H1 (cell line): ENCODE data around the gene OR4E1. TPM values are rescaled to one million over a fixed set of nuclear protein-coding genes. Genes with fewer than 3 reads are reported as not detected.

Experiments used
- CTCF ChIA-PET: fragments of 300-600 bp; sonication (Branson Sonifier 250); formaldehyde crosslinking; loops from one replicate; lab custom pipeline; 2021; ENCODE audit not compliant: partially characterized antibody; lab: Charles Lee
- POLR2A ChIA-PET: fragments of 300-600 bp; sonication (Branson Sonifier 250); formaldehyde crosslinking; loops from one replicate; lab custom pipeline; 2021; ENCODE audit warnings: inconsistent platforms; ENCODE audit not compliant: partially characterized antibody; lab: Charles Lee
- DNase-seq, 2 experiments: peaks; one replicate each; pipeline versions ENCODE4 v3.0.0 to v3.0.0-alpha.2; 2010 to 2022; ENCODE audit warnings: low spot score in 2 of 2, low read depth in 1 of 2, mixed read lengths in 1 of 2
- FAIRE-seq: peaks from 2 replicates; lab custom pipeline; 2011; peaks lifted over from hg19 to GRCh38; lab: Jason Lieb, UNC
- H2AFZ ChIP-seq: 2 replicates; pipeline ENCODE4 v1.8.1; 2012; ENCODE audit warnings: low read length, inconsistent platforms
- H2AK5ac ChIP-seq: 2 replicates; pipeline ENCODE4 v1.6.1; 2013; ENCODE audit warnings: low read depth, low read length
- H2BK120ac ChIP-seq: replicated peaks from 2 replicates; pipeline ENCODE3; 2013; ENCODE audit warnings: low read depth, low read length, inconsistent platforms
- H2BK12ac ChIP-seq: 2 replicates; pipeline ENCODE4 v1.6.1; 2013; ENCODE audit warnings: low read depth, low read length
- H2BK15ac ChIP-seq: 2 replicates; pipeline ENCODE4 v1.6.1; 2013; ENCODE audit warnings: low read length
- H2BK20ac ChIP-seq: 2 replicates; pipeline ENCODE4 v1.6.1; 2013; ENCODE audit warnings: low read length
- H2BK5ac ChIP-seq: 2 replicates; pipeline ENCODE4 v1.6.1; 2013; ENCODE audit warnings: low read depth, low read length
- H3K14ac ChIP-seq: 2 replicates; pipeline ENCODE4 v1.6.1; 2013; ENCODE audit warnings: inconsistent platforms; ENCODE audit not compliant: insufficient read length
- H3K18ac ChIP-seq: 2 replicates; pipeline ENCODE4 v1.6.1; 2013; ENCODE audit warnings: low read length; ENCODE audit errors: extremely low read depth
- H3K23ac ChIP-seq: 2 replicates; pipeline ENCODE4 v1.6.1; 2013; ENCODE audit warnings: inconsistent platforms; ENCODE audit not compliant: insufficient read length
- H3K23me2 ChIP-seq: 2 replicates; pipeline ENCODE4 v1.6.1; 2013; ENCODE audit warnings: low read depth, low read length
- H3K27ac ChIP-seq: 2 replicates; pipeline ENCODE4 v1.6.1; 2011; ENCODE audit warnings: low read depth, low read length, inconsistent platforms
- H3K27me3 ChIP-seq, 4 experiments: replicated peaks in 1 of 4; 1 replicate in 1 of 4; 2 replicates in 3 of 4; pipeline versions ENCODE4 v1.6.1 to v1.8.1; 2011 to 2013; ENCODE audit warnings: low read length in 3 of 4, mild to moderate bottlenecking in 3 of 4, inconsistent platforms in 2 of 4, mixed read lengths in 2 of 4, moderate library complexity in 1 of 4; ENCODE audit not compliant: control insufficient read depth in 3 of 4, insufficient read depth in 3 of 4; ENCODE audit errors: extremely low read depth in 1 of 4
- H3K36me3 ChIP-seq, 4 experiments: 2 replicates each; pipeline versions ENCODE4 v1.6.1 to v1.8.1; 2011 to 2013; ENCODE audit warnings: mild to moderate bottlenecking in 4 of 4, low read length in 3 of 4, moderate library complexity in 2 of 4, control low read depth in 1 of 4, inconsistent platforms in 1 of 4; ENCODE audit not compliant: insufficient read depth in 4 of 4, control insufficient read depth in 2 of 4
- H3K4ac ChIP-seq: replicated peaks from 2 replicates; pipeline ENCODE3; 2013; ENCODE audit warnings: low read length, low read depth, mixed read lengths, inconsistent platforms; ENCODE audit not compliant: insufficient read length
- H3K4me1 ChIP-seq, 4 experiments: replicated peaks in 1 of 4; 1 replicate in 1 of 4; 2 replicates in 3 of 4; pipeline versions ENCODE4 v1.6.1 to v1.8.1; 2011 to 2013; ENCODE audit warnings: low read length in 3 of 4, inconsistent platforms in 2 of 4, mixed read lengths in 1 of 4; ENCODE audit not compliant: insufficient read depth in 4 of 4, control insufficient read depth in 3 of 4
- H3K4me2 ChIP-seq, 2 experiments: 2 replicates each; pipeline versions ENCODE4 v1.6.1 to v1.8.1; 2011 to 2013; ENCODE audit warnings: low read depth in 2 of 2, low read length in 2 of 2, control low read depth in 1 of 2, inconsistent platforms in 1 of 2, mild to moderate bottlenecking in 1 of 2; ENCODE audit not compliant: insufficient read depth in 1 of 2
- H3K4me3 ChIP-seq, 4 experiments: fragments of 200-600, 300-600 bp in 1 of 4; sonication (generic), shearing (Covaris generic), sonication (Bioruptor Twin) in 1 of 4; 2 replicates each; pipeline versions ENCODE4 v1.5.1 to v1.8.1; 2011 to 2016; ENCODE audit warnings: low read length in 4 of 4, low read depth in 3 of 4, control low read depth in 2 of 4, inconsistent platforms in 2 of 4, mild to moderate bottlenecking in 2 of 4, mixed read lengths in 1 of 4, moderate library complexity in 1 of 4; ENCODE audit not compliant: insufficient read depth in 2 of 4; ENCODE audit errors: extremely low read depth in 1 of 4
- H3K56ac ChIP-seq: replicated peaks from 2 replicates; pipeline ENCODE3; 2013; ENCODE audit warnings: low read depth, mild to moderate bottlenecking, mixed read lengths, low read length, inconsistent platforms; ENCODE audit not compliant: insufficient read length
- H3K79me1 ChIP-seq: 2 replicates; pipeline ENCODE4 v1.6.1; 2013; ENCODE audit warnings: low read depth, low read length, control low read depth
- H3K79me2 ChIP-seq, 2 experiments: 2 replicates each; pipeline versions ENCODE4 v1.6.1 to v1.8.1; 2012 to 2013; ENCODE audit warnings: low read length in 2 of 2, mild to moderate bottlenecking in 2 of 2, inconsistent platforms in 1 of 2; ENCODE audit not compliant: insufficient read depth in 2 of 2, control insufficient read depth in 1 of 2
- H3K9ac ChIP-seq, 4 experiments: replicated peaks in 1 of 4; 1 replicate in 1 of 4; 2 replicates in 3 of 4; pipeline versions ENCODE4 v1.6.1 to v1.8.1; 2011 to 2013; ENCODE audit warnings: low read depth in 3 of 4, low read length in 3 of 4, control low read depth in 2 of 4, mild to moderate bottlenecking in 2 of 4, moderate library complexity in 2 of 4, inconsistent platforms in 1 of 4; ENCODE audit errors: extremely low read depth in 1 of 4
- H3K9me3 ChIP-seq, 2 experiments: 2 replicates each; pipeline versions ENCODE4 v1.6.1 to v1.8.1; 2012 to 2013; ENCODE audit warnings: mild to moderate bottlenecking in 2 of 2, moderate library complexity in 2 of 2, control low read depth in 1 of 2, inconsistent platforms in 1 of 2, low read depth in 1 of 2, low read length in 1 of 2, mixed read lengths in 1 of 2; ENCODE audit not compliant: insufficient read depth in 2 of 2
- H4K20me1 ChIP-seq, 2 experiments: replicated peaks in 1 of 2; 2 replicates each; pipeline versions ENCODE3 to v1.8.1; 2011 to 2013; ENCODE audit warnings: inconsistent platforms in 2 of 2, low read length in 2 of 2, mild to moderate bottlenecking in 1 of 2; ENCODE audit not compliant: insufficient read depth in 2 of 2, control insufficient read depth in 1 of 2
- H4K5ac ChIP-seq: 2 replicates; pipeline ENCODE4 v1.6.1; 2013; ENCODE audit warnings: low read length, low read depth, mixed read lengths, inconsistent platforms; ENCODE audit not compliant: insufficient read length
- H4K8ac ChIP-seq: 2 replicates; pipeline ENCODE4 v1.8.0; 2013; ENCODE audit warnings: mild to moderate bottlenecking, moderate library complexity, low read length, inconsistent platforms; ENCODE audit not compliant: insufficient read depth; ENCODE audit errors: extremely low read depth
- H4K91ac ChIP-seq: replicated peaks from 2 replicates; pipeline ENCODE3; 2013; ENCODE audit warnings: low read length, mixed read lengths, inconsistent platforms; ENCODE audit not compliant: insufficient read length
- CTBP2 ChIP-seq: IDR thresholded peaks from 2 replicates; pipeline ENCODE4 v1.7.0; 2011; ENCODE audit warnings: borderline replicate concordance, mild to moderate bottlenecking, moderate library complexity, mixed read lengths, low read length; ENCODE audit not compliant: insufficient read depth, insufficient read length
- EZH2 ChIP-seq: fragments of 200-600 bp; sonication (generic); IDR thresholded peaks from 2 replicates; pipeline ENCODE4 v1.7.1; 2012; ENCODE audit warnings: low read depth, mild to moderate bottlenecking, moderate library complexity, low read length, inconsistent platforms; ENCODE audit not compliant: severe bottlenecking
- SRF ChIP-seq: IDR thresholded peaks from 2 replicates; pipeline ENCODE4 v1.6.1; 2011; ENCODE audit warnings: mild to moderate bottlenecking, low read depth, low read length, moderate library complexity
- polyA plus RNA-seq, 7 experiments: library from polyadenylated mRNA; depleted of rRNA in 3 of 7; stranded (reverse) in 5 of 7; unstranded in 2 of 7; fragments of >200 nt in 5 of 7; fragments of 200-250 nt in 2 of 7; gene quantifications; 1 replicate in 5 of 7; 2 replicates in 1 of 7; 4 replicates in 1 of 7; pipeline versions ENCODE4 v1.2.1 to v1.2.3, GENCODE V29; 2011 to 2013; ENCODE audit warnings: missing spikeins in 2 of 7, mixed read lengths in 2 of 7
- total RNA-seq: library from RNA; stranded (reverse); fragmentation: NEBNext Ultra II Directional; extraction: Animal tissue kit (Norgen Biotek cat#: 25700); gene quantifications from 2 replicates; pipeline ENCODE4 v1.2.1, GENCODE V29; 2021

OR4E1 gene
- total and polyA plus RNA-seq, 2 of the 8 experiments (the other 6 are each of a cell fraction or from before 2014, with no cell fraction given): not detected

- H2AK5ac ChIP-seq: no peak overlapping the region
- H3K56ac ChIP-seq: no peak overlapping the region
- no peak overlapping the region for H2BK120ac ChIP-seq
- H3K79me2 ChIP-seq: peaks cover 0 to 3% of the 10 kb centered on the region in 2 experiments; a peak in 1 of 4 replicates
- H2BK12ac ChIP-seq: no peak overlapping the region
- H3K18ac ChIP-seq: no peak overlapping the region
- H2BK20ac ChIP-seq: no peak overlapping the region
- no peaks in the 10 kb centered on the region; a peak in 1 of 7 replicates for H3K27me3 ChIP-seq
- H3K23me2 ChIP-seq: no peaks in the 10 kb centered on the region
- no peak overlapping the region for H3K4me2 ChIP-seq
- no peak overlapping the region for H3K27ac ChIP-seq
- H3K9me3 ChIP-seq: no peaks in the 10 kb centered on the region
- H3K79me1 ChIP-seq: no peaks in the 10 kb centered on the region
- ChIA-PET CTCF (interaction anchor here (1.2 to 1.3 kb wide), 2 partner anchors 12 to 66 kb away, joined by 3 read pairs; no protein-coding TSS in a partner anchor), POLR2A (no interaction called here)
- no peak overlapping the region for H3K4ac ChIP-seq
- FAIRE-seq (no peak), DNase-seq (no peak)
- no peak overlapping the region for H3K4me3 ChIP-seq
- H2AFZ ChIP-seq: no peak overlapping the region
- no peaks in the 10 kb centered on the region for H3K36me3 ChIP-seq
- no peak overlapping the region for H4K5ac ChIP-seq
- H2BK5ac ChIP-seq: no peak overlapping the region
- no peak overlapping the region for H4K91ac ChIP-seq
- H4K8ac ChIP-seq: no peak overlapping the region
- no peak overlapping the region for H2BK15ac ChIP-seq
- no peaks in the 10 kb centered on the region for H3K4me1 ChIP-seq
- H3K14ac ChIP-seq: no peak overlapping the region
- H3K23ac ChIP-seq: no peak overlapping the region
- H3K9ac ChIP-seq: no peak overlapping the region
- no peaks in the 10 kb centered on the region for H4K20me1 ChIP-seq
- TF ChIP-seq SRF (no peak), CTBP2 (no peak), EZH2 (no peak)
Measured at GRCh38 chr14:21669284-21669683, 4.3 kb downstream of the OR4E1 start.
